HEK293 (cell line): ENCODE measurements around the gene CTBP1.

Experiments used
- CTCF ChIA-PET: fragments of 350-600 bp; formaldehyde crosslinking; extraction: SDS; loops from one replicate; lab custom pipeline; 2021; ENCODE audit warnings: antibody characterized with exemption; lab: Yijun Ruan, JAX
- POLR2A ChIA-PET: fragments of 300-600 bp; formaldehyde crosslinking; extraction: SDS; loops from one replicate; lab custom pipeline; 2020; ENCODE audit warnings: antibody characterized with exemption, inconsistent platforms; lab: Yijun Ruan, JAX
- H3K27ac ChIP-seq: fragments of 200-500 bp; sonication (Bioruptor generic); 2 replicates; pipeline ENCODE4 v1.5.1; 2014; ENCODE audit warnings: low read depth, low read length, control low read depth, inconsistent platforms; ENCODE audit errors: extremely low read depth
- H3K36me3 ChIP-seq, 2 experiments: fragments of 200-500 bp in 1 of 2; sonication (Bioruptor generic) in 1 of 2; 1 replicate in 1 of 2; 2 replicates in 1 of 2; pipeline ENCODE4 v1.5.1; 2014 to 2017; ENCODE audit warnings: inconsistent platforms in 2 of 2, low read length in 2 of 2; ENCODE audit not compliant: control insufficient read depth in 2 of 2, insufficient read depth in 1 of 2
- H3K4me1 ChIP-seq: fragments of 200-500 bp; sonication (Bioruptor generic); 2 replicates; pipeline ENCODE4 v1.5.1; 2014; ENCODE audit warnings: mild to moderate bottlenecking, low read length, inconsistent platforms; ENCODE audit not compliant: control insufficient read depth, insufficient read depth
- H3K4me3 ChIP-seq: 2 replicates; pipeline ENCODE4 v1.5.1; 2011; ENCODE audit warnings: low read depth, mild to moderate bottlenecking, control low read depth, low read length, moderate library complexity
- H3K9me3 ChIP-seq: fragments of 200-500 bp; sonication (Bioruptor generic); 2 replicates; pipeline ENCODE4 v1.5.1; 2014; ENCODE audit warnings: low read depth, low read length, inconsistent platforms; ENCODE audit not compliant: control insufficient read depth, insufficient read depth
- CTCF ChIP-seq: fragments of 450-650 bp; formaldehyde crosslinking; IDR thresholded peaks from 2 replicates; pipeline ENCODE4 v1.5.1; 2016; ENCODE audit warnings: missing biosample characterization, missing genetic modification characterization
- HIC1 ChIP-seq: fragments of 450-650 bp; formaldehyde crosslinking; IDR thresholded peaks from 2 replicates; pipeline ENCODE4 v1.5.1; 2016; ENCODE audit warnings: missing biosample characterization, missing genetic modification characterization
- ZBTB8A ChIP-seq: fragments of 450-650 bp; formaldehyde crosslinking; IDR thresholded peaks from 2 replicates; pipeline ENCODE4 v1.5.1; 2016; ENCODE audit warnings: missing biosample characterization, missing genetic modification characterization
- ZIC2 ChIP-seq: fragments of 450-650 bp; formaldehyde crosslinking; IDR thresholded peaks from 2 replicates; pipeline ENCODE4 v1.5.1; 2016; ENCODE audit warnings: missing biosample characterization, missing genetic modification characterization
- ZNF140 ChIP-seq: fragments of 450-650 bp; formaldehyde crosslinking; IDR thresholded peaks from 2 replicates; pipeline ENCODE4 v1.5.1; 2016; ENCODE audit warnings: missing biosample characterization, missing genetic modification characterization
- ZNF600 ChIP-seq: fragments of 450-650 bp; formaldehyde crosslinking; IDR thresholded peaks from 2 replicates; pipeline ENCODE4 v1.5.1; 2016; ENCODE audit warnings: missing biosample characterization, missing genetic modification characterization
- ZNF654 ChIP-seq: fragments of 450-650 bp; formaldehyde crosslinking; IDR thresholded peaks from 2 replicates; pipeline ENCODE4 v1.5.1; 2016; ENCODE audit warnings: low read depth, missing biosample characterization, missing genetic modification characterization
- ZNF704 ChIP-seq: fragments of 450-650 bp; formaldehyde crosslinking; IDR thresholded peaks from 2 replicates; pipeline ENCODE4 v1.5.1; 2016; ENCODE audit warnings: missing biosample characterization, missing genetic modification characterization
- ZNF843 ChIP-seq: fragments of 450-650 bp; formaldehyde crosslinking; IDR thresholded peaks from 2 replicates; pipeline ENCODE4 v1.5.1; 2016; ENCODE audit warnings: missing biosample characterization, missing genetic modification characterization
- TF ChIP-seq, protein P1 (sequence below): fragments of 450-650 bp; formaldehyde crosslinking; IDR thresholded peaks from 2 replicates; pipeline ENCODE4 v1.5.1; 2016; ENCODE audit warnings: missing biosample characterization, missing genetic modification characterization

The CTBP1 gene

DNA sequence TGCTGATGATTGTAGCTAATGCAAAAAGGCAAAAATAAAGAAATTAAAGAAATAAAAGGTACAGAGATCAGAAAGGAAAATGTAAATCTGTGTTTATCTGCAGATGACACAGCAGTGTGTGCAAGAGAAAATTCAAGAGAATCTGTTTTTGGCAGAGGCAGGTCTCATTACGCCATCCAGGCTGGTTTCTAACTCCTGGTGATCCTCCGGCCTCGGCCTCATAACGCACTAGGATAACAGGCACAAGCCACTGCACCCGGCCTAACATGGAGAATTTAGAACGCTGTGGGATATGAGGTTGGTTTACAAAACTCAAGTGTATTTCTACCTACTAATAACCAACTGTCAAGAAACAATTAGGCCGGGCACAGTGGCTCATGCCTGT lies 29.4 kb downstream of the CTBP1 start:
- CTCF ChIA-PET, result interaction anchor here (0.7 kb wide), 1 partner anchor 477 kb away, joined by 3 read pairs; no protein-coding TSS in a partner anchor
- no peak overlapping the region for H3K27ac ChIP-seq
- H3K4me3 ChIP-seq, result no peak overlapping the region
- POLR2A ChIA-PET, result no interaction called here
- H3K4me1 ChIP-seq, result no peaks in the 10 kb centered on the region
- TF ChIP-seq ZNF600 (tag by site-specific recombination) (no peak), ZNF843 (tag by site-specific recombination) (no peak), ZIC2 (tag by site-specific recombination) (no peak), CTCF (no peak), ZNF654 (tag by site-specific recombination) (no peak), ZBTB8A (tag by site-specific recombination) (no peak)
- TF ChIP-seq, protein P1, sequence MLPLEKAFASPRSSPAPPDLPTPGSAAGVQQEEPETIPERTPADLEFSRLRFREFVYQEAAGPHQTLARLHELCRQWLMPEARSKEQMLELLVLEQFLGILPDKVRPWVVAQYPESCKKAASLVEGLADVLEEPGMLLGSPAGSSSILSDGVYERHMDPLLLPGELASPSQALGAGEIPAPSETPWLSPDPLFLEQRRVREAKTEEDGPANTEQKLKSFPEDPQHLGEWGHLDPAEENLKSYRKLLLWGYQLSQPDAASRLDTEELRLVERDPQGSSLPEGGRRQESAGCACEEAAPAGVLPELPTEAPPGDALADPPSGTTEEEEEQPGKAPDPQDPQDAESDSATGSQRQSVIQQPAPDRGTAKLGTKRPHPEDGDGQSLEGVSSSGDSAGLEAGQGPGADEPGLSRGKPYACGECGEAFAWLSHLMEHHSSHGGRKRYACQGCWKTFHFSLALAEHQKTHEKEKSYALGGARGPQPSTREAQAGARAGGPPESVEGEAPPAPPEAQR (tag by site-specific recombination), result no peak
- H3K36me3 ChIP-seq, result peaks cover 0 to 79% of the 10 kb centered on the region in 2 experiments; a peak in 2 of 3 replicates
- H3K9me3 ChIP-seq, result no peaks in the 10 kb centered on the region

GRCh38 chr4:1218634-1219565 lies 30.0 kb downstream of the CTBP1 start:
- peaks cover 0 to 79% of the 10 kb centered on the region in 2 experiments; a peak in 2 of 3 replicates for H3K36me3 ChIP-seq
- POLR2A ChIA-PET, result no interaction called here
- CTCF ChIA-PET, result interaction anchor here (0.6 to 0.7 kb wide), 2 partner anchors 51 to 476 kb away, joined by 3 read pairs; no protein-coding TSS in a partner anchor

More at GRCh38 chr4:1218634-1219565, 30.0 kb downstream of the CTBP1 start:
- H3K4me1 ChIP-seq, result no peaks in the 10 kb centered on the region
- H3K27ac ChIP-seq, result no peak overlapping the region
- no peak overlapping the region for H3K4me3 ChIP-seq
- TF ChIP-seq HIC1 (tag by site-specific recombination), result no peak
- TF ChIP-seq ZNF140 (tag by site-specific recombination), result no peak
- no peak for TF ChIP-seq ZNF704
- no peaks in the 10 kb centered on the region for H3K9me3 ChIP-seq
